Putamen (tissue), 1 donor: Measurements from ENCODE around the gene ADORA1.

ENCODE experiments used
- DNase-seq: peaks from one replicate; pipeline ENCODE4 v3.0.0-alpha.2; 2016; ENCODE audit warnings: low spot score

The ADORA1 gene

GRCh38 chr1:203127666-203128430 lies at the start of gene ADORA1:
TSS of gene ADORA1 (plus strand) at chr1:203127726. CDS start at chr1:203128842, 1,116 bp downstream.
- peak; percentile 84 for DNase-seq

GRCh38 chr1:203077956-203078355 lies 49.6 kb upstream of the ADORA1 start:
- DNase-seq: no peak

GRCh38 chr1:203078478-203078877 lies 49.0 kb upstream of the ADORA1 start:
- DNase-seq: no peak

- no peak for DNase-seq
Measured at GRCh38 chr1:203080456-203080855, 47.1 kb upstream of the ADORA1 start.

- DNase-seq: no peak
Measured at GRCh38 chr1:203081465-203082230, 45.9 kb upstream of the ADORA1 start.

- DNase-seq: no peak
Measured at GRCh38 chr1:203082231-203082505, 45.4 kb upstream of the ADORA1 start.

- no peak for DNase-seq
Measured at GRCh38 chr1:203082571-203083462, 44.7 kb upstream of the ADORA1 start.

GRCh38 chr1:203083463-203083921 lies 44.0 kb upstream of the ADORA1 start:
- no peak for DNase-seq

- DNase-seq: no peak
Measured at GRCh38 chr1:203084588-203085527, 42.7 kb upstream of the ADORA1 start.

- no peak for DNase-seq
Measured at GRCh38 chr1:203085528-203086406, 41.8 kb upstream of the ADORA1 start, which contains the start of gene MYOG. TSS of gene MYOG (minus strand) at chr1:203086012. CDS start at chr1:203085961, 51 bp downstream.

GRCh38 chr1:203086992-203087763 lies 40.3 kb upstream of the ADORA1 start:
- DNase-seq: no peak

GRCh38 chr1:203088441-203088840 lies 39.1 kb upstream of the ADORA1 start:
- no peak for DNase-seq

- DNase-seq: no peak
Measured at GRCh38 chr1:203089001-203089650, 38.4 kb upstream of the ADORA1 start.

GRCh38 chr1:203089651-203090045 lies 37.9 kb upstream of the ADORA1 start:
- DNase-seq: no peak

GRCh38 chr1:203090421-203091198 lies 36.9 kb upstream of the ADORA1 start:
- no peak for DNase-seq

- DNase-seq: no peak
Measured at GRCh38 chr1:203091199-203091477, 36.4 kb upstream of the ADORA1 start.

- DNase-seq: no peak
Measured at GRCh38 chr1:203091761-203092330, 35.7 kb upstream of the ADORA1 start.
